ELR (cell line): Measurements from ENCODE around the gene B4GALT6.

Experiments used
- DNase-seq: peaks from one replicate; pipeline ENCODE4 v3.0.0-alpha.2; 2015; ENCODE audit warnings: low read depth

Gene B4GALT6

DNA sequence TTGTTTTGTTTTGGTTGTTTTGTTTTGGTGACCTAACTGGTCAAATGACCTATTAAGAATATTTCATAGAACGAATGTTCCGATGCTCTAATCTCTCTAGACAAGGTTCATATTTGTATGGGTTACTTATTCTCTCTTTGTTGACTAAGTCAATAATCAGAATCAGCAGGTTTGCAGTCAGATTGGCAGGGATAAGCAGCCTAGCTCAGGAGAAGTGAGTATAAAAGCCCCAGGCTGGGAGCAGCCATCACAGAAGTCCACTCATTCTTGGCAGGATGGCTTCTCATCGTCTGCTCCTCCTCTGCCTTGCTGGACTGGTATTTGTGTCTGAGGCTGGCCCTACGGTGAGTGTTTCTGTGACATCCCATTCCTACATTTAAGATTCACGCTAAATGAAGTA is 92.8 kb downstream of the B4GALT6 start, which contains the start of gene TTR:
TSS of gene TTR (plus strand) at position 250 of the 400 bp plus-strand sequence. CDS start at position 276, 26 bp downstream.
- DNase-seq, result no peak

GRCh38 chr18:31591113-31591512 is 93.3 kb downstream of the B4GALT6 start:
- no peak for DNase-seq

DNA sequence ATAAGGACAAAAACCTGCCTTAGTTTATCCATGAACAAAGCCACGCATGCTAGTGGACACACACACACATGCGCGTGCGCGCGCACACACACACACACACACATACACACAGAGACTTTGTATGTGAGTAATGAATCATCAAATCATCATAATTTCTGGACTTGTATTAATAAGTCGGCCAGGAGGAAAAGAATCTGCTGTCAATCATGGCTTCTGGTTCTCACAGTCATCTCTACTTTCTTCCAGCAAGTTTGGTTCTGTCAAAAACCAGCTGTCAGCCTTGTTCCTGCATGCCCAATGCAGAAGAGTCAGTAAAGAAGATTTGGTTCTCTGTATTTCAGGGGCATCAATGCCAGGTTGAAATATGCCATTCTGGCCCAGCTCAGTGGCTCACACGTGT is 93.8 kb downstream of the B4GALT6 start:
- DNase-seq, result no peak

- no peak for DNase-seq
These were observed 96.9 kb downstream of the B4GALT6 start for GRCh38 chr18:31587529-31587928.

DNA sequence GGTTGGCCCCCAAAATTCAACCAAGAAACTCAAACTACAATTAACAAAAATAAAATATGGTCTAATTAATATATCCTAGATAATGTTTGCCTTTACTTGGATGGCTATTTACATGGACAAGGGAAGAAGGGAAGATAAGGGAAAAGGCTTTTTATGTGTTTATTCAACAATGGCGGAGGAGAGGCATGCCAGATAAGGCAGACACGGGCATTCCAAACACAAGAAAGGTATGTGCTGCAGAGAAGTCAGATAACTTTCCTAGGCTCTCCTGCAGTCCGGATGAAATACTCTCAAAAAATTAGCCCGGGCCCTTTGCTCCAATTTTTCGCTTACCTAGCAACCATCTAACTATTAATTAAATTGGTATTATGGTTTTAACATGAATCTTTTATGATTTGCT is 97.8 kb downstream of the B4GALT6 start:
- no peak for DNase-seq

DNA sequence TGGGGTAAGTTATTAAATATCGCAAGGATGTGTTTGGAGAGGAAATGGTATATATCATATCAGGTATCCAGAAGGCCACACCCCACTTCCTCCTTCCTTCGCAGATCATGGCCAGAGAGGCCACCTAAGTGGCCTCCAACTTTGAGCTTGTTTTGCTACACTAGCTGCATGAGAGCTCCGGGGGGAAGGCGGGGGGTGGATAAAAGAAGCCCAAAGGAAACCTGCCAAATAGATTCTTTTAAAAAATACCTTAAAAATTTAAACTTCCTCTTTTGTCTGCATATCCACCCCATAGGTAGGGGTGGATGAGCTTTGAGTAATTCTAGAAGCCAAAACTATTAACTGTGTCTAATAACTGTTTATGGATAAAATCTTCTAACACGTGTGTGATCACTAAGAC is 98.4 kb downstream of the B4GALT6 start:
- no peak for DNase-seq

DNA sequence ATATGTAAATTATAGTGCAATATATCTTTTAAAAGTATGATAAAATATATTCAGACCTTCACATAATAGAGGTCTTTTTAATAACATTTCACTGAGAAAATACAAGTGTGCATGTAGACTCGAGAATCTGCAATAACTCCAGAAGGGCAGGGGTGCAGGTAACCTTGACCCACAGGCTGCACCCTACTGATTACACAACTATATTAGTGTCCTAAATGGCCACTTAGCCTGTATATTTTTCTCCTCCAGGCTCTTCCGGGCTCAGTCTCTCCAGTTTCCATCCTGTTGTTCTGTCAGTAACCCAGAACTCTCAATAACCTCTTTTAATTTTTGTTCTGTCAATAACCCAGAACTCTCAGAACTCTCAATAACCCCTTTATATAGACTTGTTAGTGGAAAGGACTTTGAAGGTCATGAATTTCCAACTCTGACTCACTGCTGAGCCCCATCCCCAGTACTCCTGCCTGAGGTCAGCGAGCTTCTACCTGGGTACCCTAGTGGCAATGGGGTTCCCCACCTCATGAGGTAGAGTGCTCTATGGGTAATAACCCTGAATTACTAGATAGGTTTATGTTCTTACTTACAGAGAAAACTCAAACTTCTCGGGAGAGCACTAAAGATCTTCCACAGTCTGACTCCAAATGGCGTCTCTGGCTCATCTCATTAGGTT is 101.1 kb downstream of the B4GALT6 start:
- no peak for DNase-seq

GRCh38 chr18:31581498-31582197 is 102.7 kb downstream of the B4GALT6 start:
- DNase-seq, result no peak

DNA sequence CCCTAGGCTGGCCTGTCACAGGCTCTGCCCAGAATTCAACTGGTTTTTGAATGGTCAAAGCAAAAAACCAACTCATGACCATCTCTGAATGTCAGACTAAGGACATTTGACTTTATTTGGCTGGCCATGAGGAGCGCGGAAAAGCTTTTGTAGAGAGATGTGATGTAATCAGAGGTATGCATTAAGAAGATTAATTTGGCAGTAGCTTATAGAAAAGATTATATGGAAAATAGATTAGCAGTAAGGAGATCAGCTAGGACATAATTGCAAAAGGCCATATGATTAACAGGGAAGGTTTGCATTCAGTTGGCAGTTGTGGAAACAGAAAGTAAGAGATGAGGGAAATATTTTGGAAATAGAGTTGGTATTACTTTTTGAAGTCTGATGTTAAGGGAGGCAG is 105.0 kb downstream of the B4GALT6 start:
- DNase-seq, result no peak

GRCh38 chr18:31578126-31578525 is 106.3 kb downstream of the B4GALT6 start:
- DNase-seq, result no peak

DNA sequence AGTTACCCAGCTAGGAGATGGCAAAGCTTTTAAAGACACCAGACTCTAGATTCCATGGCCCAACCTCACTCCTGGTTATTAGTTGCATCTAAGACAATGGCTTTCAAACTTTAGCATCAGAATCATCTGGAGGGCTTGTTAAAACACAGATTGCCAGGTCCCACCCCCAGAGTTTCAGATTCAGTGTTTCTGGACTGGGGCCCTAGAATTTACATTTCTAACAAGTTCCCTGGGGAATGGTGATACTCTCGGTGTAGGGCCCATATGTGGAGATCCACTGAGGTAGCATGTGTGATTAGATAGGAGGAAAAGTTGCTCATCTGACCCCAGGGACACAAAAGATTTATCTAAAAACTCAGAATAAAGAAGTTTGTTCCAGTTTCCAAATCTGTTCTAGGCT is 107.2 kb downstream of the B4GALT6 start:
- no peak for DNase-seq

GRCh38 chr18:31576670-31577069 is 107.7 kb downstream of the B4GALT6 start:
- DNase-seq, result no peak

GRCh38 chr18:31575515-31576257 is 108.7 kb downstream of the B4GALT6 start:
- no peak for DNase-seq

- no peak for DNase-seq
These were observed 110.0 kb downstream of the B4GALT6 start for GRCh38 chr18:31574359-31574758.
